ENCODE data around the gene CHEK2.

DNA sequence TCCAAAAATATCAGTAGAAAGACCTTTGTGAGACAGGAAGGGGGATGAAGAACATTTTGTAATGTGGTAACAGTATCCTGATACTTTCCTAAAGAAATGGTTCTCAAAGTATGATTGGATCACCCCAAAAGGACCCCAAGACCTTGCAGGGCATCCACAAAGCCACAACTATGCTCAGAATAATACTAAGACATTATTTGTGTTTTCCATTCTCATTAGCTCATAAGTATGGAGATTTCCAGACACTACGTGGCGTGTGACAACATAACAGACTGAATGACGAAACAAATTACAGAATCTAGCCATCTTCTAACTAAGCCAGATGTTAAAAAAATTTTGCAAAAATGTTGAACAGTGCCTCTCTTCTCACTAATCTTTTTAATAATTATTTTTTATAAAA, 24.9 kb downstream of the CHEK2 start:
- TF ChIP-seq, protein P1, sequence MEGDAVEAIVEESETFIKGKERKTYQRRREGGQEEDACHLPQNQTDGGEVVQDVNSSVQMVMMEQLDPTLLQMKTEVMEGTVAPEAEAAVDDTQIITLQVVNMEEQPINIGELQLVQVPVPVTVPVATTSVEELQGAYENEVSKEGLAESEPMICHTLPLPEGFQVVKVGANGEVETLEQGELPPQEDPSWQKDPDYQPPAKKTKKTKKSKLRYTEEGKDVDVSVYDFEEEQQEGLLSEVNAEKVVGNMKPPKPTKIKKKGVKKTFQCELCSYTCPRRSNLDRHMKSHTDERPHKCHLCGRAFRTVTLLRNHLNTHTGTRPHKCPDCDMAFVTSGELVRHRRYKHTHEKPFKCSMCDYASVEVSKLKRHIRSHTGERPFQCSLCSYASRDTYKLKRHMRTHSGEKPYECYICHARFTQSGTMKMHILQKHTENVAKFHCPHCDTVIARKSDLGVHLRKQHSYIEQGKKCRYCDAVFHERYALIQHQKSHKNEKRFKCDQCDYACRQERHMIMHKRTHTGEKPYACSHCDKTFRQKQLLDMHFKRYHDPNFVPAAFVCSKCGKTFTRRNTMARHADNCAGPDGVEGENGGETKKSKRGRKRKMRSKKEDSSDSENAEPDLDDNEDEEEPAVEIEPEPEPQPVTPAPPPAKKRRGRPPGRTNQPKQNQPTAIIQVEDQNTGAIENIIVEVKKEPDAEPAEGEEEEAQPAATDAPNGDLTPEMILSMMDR (conservative IDR thresholded peaks at IDR 0.05), result no peak
- no peak for TF ChIP-seq ZFX (IDR thresholded peaks at IDR 0.05)

Measured in C4-2B (cell line).